HFFc6 (cell line): Measurements from ENCODE around the gene CLDN5. TPM values are rescaled to one million over a fixed set of nuclear protein-coding genes. Genes with fewer than 3 reads are reported as not detected.

Experiments
- DNase-seq: peaks from one replicate; pipeline ENCODE4 v3.0.0-alpha.2; 2018
- H3K27ac Mint-ChIP-seq: 2 replicates; pipeline ENCODE4 v1.8.0; 2020; ENCODE audit warnings: mild to moderate bottlenecking, mixed read lengths
- H3K27me3 Mint-ChIP-seq: 2 replicates; pipeline ENCODE4 v1.8.0; 2021; ENCODE audit warnings: mild to moderate bottlenecking, moderate library complexity, mixed read lengths; ENCODE audit not compliant: insufficient read depth
- H3K36me3 Mint-ChIP-seq: 2 replicates; pipeline ENCODE4 v1.8.0; 2021; ENCODE audit warnings: low read depth, mixed read lengths
- H3K4me1 Mint-ChIP-seq: 2 replicates; pipeline ENCODE4 v1.8.0; 2020; ENCODE audit warnings: low read depth, mixed read lengths
- H3K4me3 Mint-ChIP-seq: 2 replicates; pipeline ENCODE4 v1.8.0; 2020; ENCODE audit warnings: mild to moderate bottlenecking, moderate library complexity, mixed read lengths
- H3K9me3 Mint-ChIP-seq: 2 replicates; pipeline ENCODE4 v1.8.0; 2020; ENCODE audit warnings: mild to moderate bottlenecking, mixed read lengths
- CTCF ChIP-seq: fragments of 200-600 bp; sonication (generic); IDR thresholded peaks from 2 replicates; pipeline ENCODE4 v1.5.0; 2021; ENCODE audit warnings: antibody characterized with exemption, mild to moderate bottlenecking
- total RNA-seq, 6 experiments: library from RNA; stranded (reverse); fragmentation: NEBNext Ultra II Directional; extraction: Animal tissue kit (Norgen Biotek cat#: 25700); gene quantifications; 2 replicates in 1 of 6; 3 replicates in 5 of 6; pipeline ENCODE4 v1.2.3, GENCODE V29; 2021

The CLDN5 gene
- total RNA-seq, 6 experiments from 2014 or later: 0.16 TPM; not detected in 5

GRCh38 chr22:19525666-19526065, 1.5 kb upstream of the CLDN5 start:
- Mint-ChIP-seq H3K27ac (no peak overlapping the region), H3K27me3 (peaks cover 23% of the 10 kb centered on the region), H3K9me3 (no peaks in the 10 kb centered on the region), H3K4me1 (peaks cover 13% of the 10 kb centered on the region), H3K4me3 (no peak overlapping the region), H3K36me3 (no peaks in the 10 kb centered on the region)
- TF ChIP-seq CTCF: no peak
- DNase-seq: no peak

DNA sequence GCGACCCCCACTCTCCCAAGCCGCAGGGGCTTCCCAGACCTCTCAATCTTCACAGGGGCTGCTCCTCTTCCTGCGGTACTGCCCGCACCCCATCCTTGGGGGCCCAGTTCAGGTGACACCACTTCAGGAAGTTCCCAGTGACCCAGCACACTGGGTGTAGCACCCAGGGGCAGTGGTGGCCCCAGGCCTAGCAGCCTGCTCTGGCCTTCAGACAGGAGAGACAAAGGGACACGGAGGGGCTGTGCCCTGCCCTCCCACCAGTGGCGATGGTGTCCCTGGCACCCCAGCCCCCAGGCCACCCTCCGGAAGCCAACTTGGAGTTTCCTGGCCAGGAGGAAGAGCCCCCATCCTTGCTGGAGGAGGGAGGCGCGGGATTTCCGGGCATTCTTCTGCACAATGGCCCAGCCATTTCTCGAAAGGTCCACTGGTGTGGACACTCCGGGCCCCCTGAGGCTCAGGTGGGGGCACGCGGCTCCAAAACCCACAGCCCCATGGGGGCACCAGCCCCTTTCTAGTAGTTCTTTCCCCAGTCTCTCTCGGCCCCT, 978 bp upstream of the CLDN5 start:
- Mint-ChIP-seq H3K27ac (no peak overlapping the region), H3K27me3 (peaks cover 22% of the 10 kb centered on the region), H3K9me3 (no peaks in the 10 kb centered on the region), H3K36me3 (no peaks in the 10 kb centered on the region), H3K4me3 (peak overlapping the region; percentile 61; the same call in 1 of the 2 replicates), H3K4me1 (peaks cover 13% of the 10 kb centered on the region)
- DNase-seq: no peak
- no peak for TF ChIP-seq CTCF

- H3K27ac Mint-ChIP-seq: no peak overlapping the region
- TF ChIP-seq CTCF: no peak
- peaks cover 13% of the 10 kb centered on the region for H3K4me1 Mint-ChIP-seq
- H3K27me3 Mint-ChIP-seq: peaks cover 22% of the 10 kb centered on the region
- no peak overlapping the region; the same call in 1 of the 2 replicates for H3K4me3 Mint-ChIP-seq
- no peak for DNase-seq
- no peaks in the 10 kb centered on the region for H3K36me3 Mint-ChIP-seq
- no peaks in the 10 kb centered on the region for H3K9me3 Mint-ChIP-seq
Observed at GRCh38 chr22:19523240-19524169, 705 bp downstream of the CLDN5 start.

GRCh38 chr22:19522881-19523239, 1.4 kb downstream of the CLDN5 start:
- H3K27ac Mint-ChIP-seq: no peak overlapping the region
- H3K27me3 Mint-ChIP-seq: peaks cover 22% of the 10 kb centered on the region
- H3K9me3 Mint-ChIP-seq: no peaks in the 10 kb centered on the region
- DNase-seq: no peak
- H3K4me1 Mint-ChIP-seq: peaks cover 9% of the 10 kb centered on the region
- no peak overlapping the region; the same call in 1 of the 2 replicates for H3K4me3 Mint-ChIP-seq
- no peaks in the 10 kb centered on the region for H3K36me3 Mint-ChIP-seq
- TF ChIP-seq CTCF: no peak

DNA sequence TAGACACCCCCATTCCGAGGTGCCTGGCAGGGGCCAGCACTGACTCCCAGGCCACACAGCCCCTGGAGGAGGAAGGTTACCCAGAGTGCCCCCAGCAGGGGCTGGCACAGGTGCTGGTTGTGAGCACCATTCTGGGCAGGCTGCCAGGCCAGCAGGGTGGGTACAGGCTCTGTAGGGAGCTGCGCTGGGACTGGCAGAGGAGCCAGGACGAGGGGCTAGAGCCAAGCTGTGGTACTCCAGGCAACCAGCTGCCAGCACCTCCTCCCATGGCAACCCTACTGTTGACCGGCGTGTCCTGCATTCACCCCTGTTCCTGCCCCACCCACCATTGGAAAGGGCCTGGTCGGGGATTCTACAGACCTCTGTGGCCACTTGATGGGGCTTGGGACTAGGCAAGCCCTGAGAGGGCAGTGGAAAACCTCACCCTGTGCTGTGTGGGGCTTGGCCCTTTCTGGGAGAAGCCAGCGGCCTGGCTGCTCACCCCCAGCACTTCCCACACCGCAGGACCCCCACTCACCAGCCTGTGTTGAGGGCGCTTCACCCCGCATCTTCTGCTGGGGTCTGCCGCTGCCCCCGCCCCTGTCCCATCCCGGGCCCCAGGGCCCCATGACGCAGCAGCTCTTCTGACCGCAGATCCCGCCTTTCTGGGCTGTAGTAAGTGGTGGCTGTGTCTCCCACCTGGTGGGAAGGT, 1.9 kb downstream of the CLDN5 start:
- Mint-ChIP-seq H3K4me1 (peaks cover 3% of the 10 kb centered on the region), H3K4me3 (no peak overlapping the region), H3K27me3 (peaks cover 22% of the 10 kb centered on the region), H3K27ac (no peak overlapping the region), H3K9me3 (no peaks in the 10 kb centered on the region), H3K36me3 (0 out of 2 replicates have a peak, but pooled peaks cover 3% of the 10 kb centered on the region)
- no peak for TF ChIP-seq CTCF
- DNase-seq: no peak
